Measurements from ENCODE around the gene TMED10. TPM values are rescaled to one million over a fixed set of nuclear protein-coding genes. Genes with fewer than 3 reads are reported as not detected.

The TMED10 gene
- total RNA-seq, 1 experiment from 2014 or later = 253 TPM

GRCh38 chr14:75190023-75190422, 13.6 kb upstream of the TMED10 start:
- no peak overlapping the region for H2AFZ ChIP-seq (ENCODE audit: low read length)
- intact Hi-C loops (cut with micrococcal nuclease) = no loop called here
- no peaks in the 10 kb centered on the region for H3K79me2 ChIP-seq (ENCODE audit: low read length)
- no peak overlapping the region for H3K27ac ChIP-seq (ENCODE audit: low read length)
- no TSS peak for BruUV-seq (replicated peaks)
- no peaks in the 10 kb centered on the region for H4K20me1 ChIP-seq (ENCODE audit: low read length)
- H3K4me1 ChIP-seq (ENCODE audit: insufficient read depth, low read length) = no peaks in the 10 kb centered on the region
- H3K9ac ChIP-seq (ENCODE audit: low read length) = no peak overlapping the region
- no peak overlapping the region for H3K4me2 ChIP-seq (ENCODE audit: low read length)
- POLR2A ChIA-PET (ENCODE audit: unreplicated experiment) = no interaction called here
- TF ChIP-seq EZH2 (IDR thresholded peaks at IDR 0.05; ENCODE audit: low read length, unreplicated experiment) (no peak), EZH2phosphoT487 (IDR thresholded peaks at IDR 0.05; ENCODE audit: borderline replicate concordance, low read length) (no peak), CTCF (conservative IDR thresholded peaks at IDR 0.05; ENCODE audit: low read depth, low read length) (no peak)
- CTCF ChIA-PET = no interaction called here
- H3K9me3 ChIP-seq (ENCODE audit: low read length) = no peaks in the 10 kb centered on the region
- no peaks in the 10 kb centered on the region for H3K27me3 ChIP-seq (ENCODE audit: low read length)
- DNase-seq = no peak
- H3K4me3 ChIP-seq (ENCODE audit: low read length) = no peak overlapping the region
- no peaks in the 10 kb centered on the region for H3K9me2 ChIP-seq (replicated peaks; ENCODE audit: low read length)
- ATAC-seq = no peak
- no peaks in the 10 kb centered on the region for H3F3A ChIP-seq (ENCODE audit: low read length, unreplicated experiment)
- H3K36me3 ChIP-seq (ENCODE audit: low read depth, low read length) = no peaks in the 10 kb centered on the region

GRCh38 chr14:75188520-75189268, 12.3 kb upstream of the TMED10 start:
- Histone ChIP-seq H3K9me2 (replicated peaks; ENCODE audit: low read length) (no peaks in the 10 kb centered on the region), H3K27me3 (ENCODE audit: low read length) (no peaks in the 10 kb centered on the region), H3F3A (ENCODE audit: low read length, unreplicated experiment) (no peaks in the 10 kb centered on the region), H3K9ac (ENCODE audit: low read length) (no peak overlapping the region), H3K9me3 (ENCODE audit: low read length) (no peaks in the 10 kb centered on the region), H4K20me1 (ENCODE audit: low read length) (no peaks in the 10 kb centered on the region), H3K4me1 (ENCODE audit: insufficient read depth, low read length) (no peaks in the 10 kb centered on the region), H3K4me3 (ENCODE audit: low read length) (no peak overlapping the region), H3K79me2 (ENCODE audit: low read length) (no peaks in the 10 kb centered on the region), H3K36me3 (ENCODE audit: low read depth, low read length) (no peaks in the 10 kb centered on the region), H3K27ac (ENCODE audit: low read length) (no peak overlapping the region), H2AFZ (ENCODE audit: low read length) (no peak overlapping the region), H3K4me2 (ENCODE audit: low read length) (no peak overlapping the region)
- ATAC-seq (no peak), DNase-seq (no peak)
- intact Hi-C loops (cut with micrococcal nuclease) = no loop called here
- BruUV-seq (replicated peaks) = no TSS peak
- CTCF ChIA-PET = no interaction called here
- TF ChIP-seq EZH2phosphoT487 (IDR thresholded peaks at IDR 0.05; ENCODE audit: borderline replicate concordance, low read length) (no peak), CTCF (conservative IDR thresholded peaks at IDR 0.05; ENCODE audit: low read depth, low read length) (no peak), EZH2 (IDR thresholded peaks at IDR 0.05; ENCODE audit: low read length, unreplicated experiment) (no peak)
- POLR2A ChIA-PET (ENCODE audit: unreplicated experiment) = interaction anchor here (0.6 to 0.7 kb wide), 2 partner anchors 16 to 200 kb away, joined by 3 read pairs; no protein-coding TSS in a partner anchor

GRCh38 chr14:75188086-75188485, 11.7 kb upstream of the TMED10 start:
- Histone ChIP-seq H3K9ac (ENCODE audit: low read length) (no peak overlapping the region), H3K27ac (ENCODE audit: low read length) (no peak overlapping the region), H3K4me1 (ENCODE audit: insufficient read depth, low read length) (no peaks in the 10 kb centered on the region), H3K9me3 (ENCODE audit: low read length) (no peaks in the 10 kb centered on the region), H3K4me2 (ENCODE audit: low read length) (no peak overlapping the region), H3K36me3 (ENCODE audit: low read depth, low read length) (no peaks in the 10 kb centered on the region), H3F3A (ENCODE audit: low read length, unreplicated experiment) (no peaks in the 10 kb centered on the region), H3K9me2 (replicated peaks; ENCODE audit: low read length) (no peaks in the 10 kb centered on the region), H2AFZ (ENCODE audit: low read length) (no peak overlapping the region), H3K27me3 (ENCODE audit: low read length) (no peaks in the 10 kb centered on the region), H3K79me2 (ENCODE audit: low read length) (no peaks in the 10 kb centered on the region), H4K20me1 (ENCODE audit: low read length) (no peaks in the 10 kb centered on the region), H3K4me3 (ENCODE audit: low read length) (no peak overlapping the region)
- ChIA-PET CTCF (no interaction called here), POLR2A (ENCODE audit: unreplicated experiment) (interaction anchor here (0.7 kb wide), 1 partner anchor 17 kb away, joined by 3 read pairs; no protein-coding TSS in a partner anchor)
- DNase-seq = no peak
- intact Hi-C loops (cut with micrococcal nuclease) = no loop called here
- no TSS peak for BruUV-seq (replicated peaks)
- TF ChIP-seq CTCF (conservative IDR thresholded peaks at IDR 0.05; ENCODE audit: low read depth, low read length) (no peak), EZH2phosphoT487 (IDR thresholded peaks at IDR 0.05; ENCODE audit: borderline replicate concordance, low read length) (no peak), EZH2 (IDR thresholded peaks at IDR 0.05; ENCODE audit: low read length, unreplicated experiment) (no peak)
- no peak for ATAC-seq
